Measurements from ENCODE around the gene RBP2. TPM values are rescaled to one million over a fixed set of nuclear protein-coding genes. Genes with fewer than 3 reads are reported as not detected.

RBP2 gene
- total RNA-seq, 4 donors from 2014 or later: not detected

- H3K4me3 ChIP-seq: no peak overlapping the region
- H3K4me1 ChIP-seq: no peaks in the 10 kb centered on the region
- WGBS, 2 donors (ENCODE audit: low coverage in 1 of 2): 54% methylated on average over 6 of the region's 6 CpGs; no CpG with 5 or more reads in 1 of the 2 donors
- H3K27ac ChIP-seq: no peak overlapping the region
- no peak for ATAC-seq
- peaks cover 0 to 14% of the 10 kb centered on the region in 2 donors for H3K36me3 ChIP-seq
- TF ChIP-seq CTCF (IDR thresholded peaks at IDR 0.05) (no peak), EP300 (IDR thresholded peaks at IDR 0.05) (no peak), POLR2AphosphoS5 (IDR thresholded peaks at IDR 0.05) (no peak), POLR2A (IDR thresholded peaks at IDR 0.05) (no peak)
- H3K27me3 ChIP-seq: no peaks in the 10 kb centered on the region
- H3K9me3 ChIP-seq: no peaks in the 10 kb centered on the region
These were observed 42.0 kb upstream of the RBP2 start for GRCh38 chr3:139518306-139518705.

GRCh38 chr3:139517321-139518065 is 41.2 kb upstream of the RBP2 start:
- TF ChIP-seq EP300 (IDR thresholded peaks at IDR 0.05) (no peak), CTCF (IDR thresholded peaks at IDR 0.05) (no peak), POLR2A (IDR thresholded peaks at IDR 0.05) (no peak), POLR2AphosphoS5 (IDR thresholded peaks at IDR 0.05) (no peak)
- WGBS, 2 donors (ENCODE audit: low coverage in 1 of 2): 68 to 83% methylated on average over 4 to 5 of the region's 5 CpGs

GRCh38 chr3:139514741-139515140 is 38.4 kb upstream of the RBP2 start:
- 90 to 95% methylated on average over 4 of the region's 4 CpGs for WGBS, 2 donors (ENCODE audit: low coverage in 1 of 2)
- no peak for TF ChIP-seq POLR2AphosphoS5 (IDR thresholded peaks at IDR 0.05)
- ATAC-seq: no peak

More at GRCh38 chr3:139517321-139518065, 41.2 kb upstream of the RBP2 start:
- H3K4me1 ChIP-seq: no peaks in the 10 kb centered on the region
- ATAC-seq: no peak
- H3K27ac ChIP-seq: no peak overlapping the region
- no peaks in the 10 kb centered on the region for H3K9me3 ChIP-seq
- H3K27me3 ChIP-seq: no peaks in the 10 kb centered on the region
- H3K36me3 ChIP-seq: peaks cover 0 to 14% of the 10 kb centered on the region in 2 donors
- H3K4me3 ChIP-seq: no peak overlapping the region

GRCh38 chr3:139509631-139510030 is 33.3 kb upstream of the RBP2 start:
- no peaks in the 10 kb centered on the region for H3K27me3 ChIP-seq
- no peaks in the 10 kb centered on the region for H3K9me3 ChIP-seq
- H3K4me3 ChIP-seq: no peak overlapping the region
- no peaks in the 10 kb centered on the region for H3K36me3 ChIP-seq
- no peak overlapping the region for H3K27ac ChIP-seq
- no peak for ATAC-seq
- no peaks in the 10 kb centered on the region for H3K4me1 ChIP-seq
- 100% methylated on average over 1 of the region's 1 CpG; no CpG with 5 or more reads in 1 of the 2 donors for WGBS, 2 donors (ENCODE audit: low coverage in 1 of 2)
- TF ChIP-seq POLR2AphosphoS5 (IDR thresholded peaks at IDR 0.05) (no peak), CTCF (IDR thresholded peaks at IDR 0.05) (no peak), EP300 (IDR thresholded peaks at IDR 0.05) (no peak), POLR2A (IDR thresholded peaks at IDR 0.05) (no peak)

More at GRCh38 chr3:139514741-139515140, 38.4 kb upstream of the RBP2 start:
- no peaks in the 10 kb centered on the region for H3K9me3 ChIP-seq
- H3K27me3 ChIP-seq: no peaks in the 10 kb centered on the region
- H3K4me1 ChIP-seq: no peaks in the 10 kb centered on the region
- no peak overlapping the region for H3K27ac ChIP-seq
- H3K4me3 ChIP-seq: no peak overlapping the region
- peaks cover 0 to 14% of the 10 kb centered on the region in 2 donors for H3K36me3 ChIP-seq

GRCh38 chr3:139506766-139507165 is 30.4 kb upstream of the RBP2 start:
- 50% methylated on average over 1 of the region's 2 CpGs; no CpG with 5 or more reads in 1 of the 2 donors for WGBS, 2 donors (ENCODE audit: low coverage in 1 of 2)
- Histone ChIP-seq H3K27ac (no peak overlapping the region), H3K4me1 (no peaks in the 10 kb centered on the region), H3K36me3 (no peaks in the 10 kb centered on the region), H3K27me3 (no peaks in the 10 kb centered on the region), H3K9me3 (no peaks in the 10 kb centered on the region), H3K4me3 (no peak overlapping the region)
- no peak for TF ChIP-seq POLR2AphosphoS5 (IDR thresholded peaks at IDR 0.05)
- no peak for TF ChIP-seq POLR2A (IDR thresholded peaks at IDR 0.05)
- TF ChIP-seq EP300 (IDR thresholded peaks at IDR 0.05): no peak
- TF ChIP-seq CTCF (IDR thresholded peaks at IDR 0.05): no peak
- no peak for ATAC-seq
